Measurements from ENCODE around the gene CPNE7.
"Not testable (repeated sequence)": the region's sequence is repeated elsewhere in the genome, so short reads cannot be mapped to it uniquely, and the experiment has no call there.

CPNE7 gene

DNA sequence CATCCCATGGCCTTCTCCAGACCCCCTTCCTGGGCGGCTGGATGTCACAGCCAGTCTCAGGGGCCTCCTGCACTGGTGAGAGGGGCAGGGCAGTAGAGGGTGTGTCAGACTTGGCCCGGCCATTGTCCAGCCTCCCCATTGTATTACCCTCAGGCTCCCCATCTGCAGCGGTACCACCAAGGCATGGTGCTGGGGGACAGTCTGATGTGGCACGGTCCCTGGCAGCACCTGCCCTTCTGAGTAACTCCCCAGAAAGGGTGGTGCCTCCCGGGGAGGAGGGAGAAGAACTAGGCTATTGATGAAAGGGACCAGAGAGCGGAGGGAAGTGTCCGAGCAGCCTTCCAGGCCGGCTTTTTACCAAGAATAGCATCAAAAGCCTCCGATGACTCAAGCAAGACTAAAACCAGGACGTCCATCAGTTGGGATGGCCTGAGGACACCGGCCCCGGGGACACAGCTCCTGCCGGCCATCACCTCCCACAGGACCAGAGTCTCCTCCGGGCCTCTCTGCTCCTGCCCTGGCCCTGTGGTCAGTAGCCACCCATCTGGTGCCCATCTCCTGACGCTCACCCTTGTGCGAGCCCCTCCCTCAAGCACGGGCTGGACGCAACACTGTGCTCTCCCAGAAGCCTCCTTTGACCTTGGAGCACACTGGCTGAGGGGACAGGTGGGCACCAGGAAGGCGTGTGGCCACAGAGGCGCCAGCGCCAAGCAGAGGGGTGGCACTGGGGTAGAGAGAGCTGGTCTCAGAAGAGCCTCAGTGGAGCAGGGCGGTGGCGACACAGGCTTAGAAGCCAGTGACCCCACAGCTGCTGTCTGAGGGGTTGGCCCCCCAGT, 5.8 kb upstream of the CPNE7 start:
- DNase-seq, result no peak

- no peak for DNase-seq
These were observed 5.1 kb upstream of the CPNE7 start for GRCh38 chr16:89570342-89570923.

GRCh38 chr16:89570983-89571598, 4.5 kb upstream of the CPNE7 start:
- DNase-seq, result not testable (repeated sequence)

GRCh38 chr16:89571636-89572035, 3.9 kb upstream of the CPNE7 start:
- no peak for DNase-seq

DNA sequence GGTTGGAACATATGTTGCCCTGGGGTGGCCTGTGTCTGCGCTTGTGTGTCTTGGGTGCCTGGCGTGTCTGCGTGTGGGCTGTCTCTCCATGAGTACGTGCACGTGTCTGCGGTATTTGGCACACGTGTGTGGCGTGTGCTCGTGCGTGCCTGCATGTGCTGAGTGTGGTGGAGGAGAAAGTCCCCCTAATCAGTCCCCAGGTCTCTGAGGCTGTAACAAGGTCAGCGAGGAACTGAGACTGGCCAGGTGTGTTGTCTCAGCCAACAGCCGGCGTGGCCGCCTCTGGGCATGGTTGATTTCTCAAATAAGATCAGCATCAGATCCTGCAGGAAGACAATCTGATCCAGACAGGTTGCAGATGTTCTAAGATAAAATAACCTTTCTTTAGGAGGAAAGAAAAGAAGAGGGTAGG, 3.5 kb upstream of the CPNE7 start:
- no peak for DNase-seq

DNA sequence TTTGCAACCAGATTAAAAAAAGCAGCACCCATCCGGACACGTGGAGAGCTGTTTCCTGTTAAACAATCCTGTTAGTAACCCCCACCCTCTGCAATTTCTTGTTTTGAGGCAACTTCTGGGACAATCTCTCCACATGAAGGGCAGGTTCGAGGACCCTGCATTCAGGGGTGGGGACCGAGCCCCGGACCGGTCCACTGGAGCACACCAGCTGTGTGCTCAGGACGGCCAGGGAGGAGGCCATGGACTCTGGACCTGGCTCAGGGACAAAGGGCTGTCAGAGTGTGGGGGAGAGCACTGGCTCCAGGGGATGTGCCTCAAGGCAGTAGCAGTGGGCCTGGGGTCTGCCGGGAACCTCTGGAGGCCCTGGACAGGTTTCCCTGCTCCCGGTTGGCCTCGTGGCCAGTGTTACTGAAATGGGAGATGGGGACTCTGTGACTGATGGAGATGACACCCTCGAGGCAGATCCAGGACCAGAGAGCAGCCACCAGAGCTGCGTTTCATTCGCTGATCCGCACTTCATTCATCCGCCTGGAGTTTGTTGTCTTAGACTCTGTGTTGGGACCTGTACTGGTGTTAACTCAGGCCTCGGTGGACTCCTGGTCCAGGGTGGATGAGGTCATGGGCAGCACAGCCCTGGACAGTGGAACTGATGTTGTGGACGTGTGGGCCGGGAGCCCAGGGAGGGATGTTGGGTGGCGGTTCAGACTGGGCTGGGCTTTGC, 2.9 kb upstream of the CPNE7 start:
- DNase-seq, result no peak

- DNase-seq, result no peak
These were observed 1.5 kb upstream of the CPNE7 start for GRCh38 chr16:89573826-89574680.

- DNase-seq, result no peak
These were observed 794 bp upstream of the CPNE7 start for GRCh38 chr16:89574681-89575246.

GRCh38 chr16:89576153-89577054, 846 bp downstream of the CPNE7 start:
- DNase-seq, result no peak

- DNase-seq, result no peak
These were observed 1.6 kb downstream of the CPNE7 start for GRCh38 chr16:89577055-89577759.

DNA sequence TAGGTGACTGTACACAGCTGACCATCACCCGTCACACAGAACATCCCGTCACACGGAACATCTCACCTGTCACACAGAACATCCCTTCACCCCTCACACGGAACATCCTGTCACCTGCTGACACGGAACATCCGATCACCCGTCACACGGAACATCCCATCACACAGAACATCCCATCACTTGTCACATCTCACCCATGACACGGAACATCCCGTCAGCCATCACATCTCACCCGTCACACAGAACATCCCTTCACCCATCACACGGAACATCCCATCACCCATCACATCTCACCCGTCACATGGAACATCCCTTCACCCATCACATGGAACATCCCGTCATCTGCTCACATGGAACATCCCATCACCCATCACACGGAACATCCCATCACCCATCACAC, 3.8 kb downstream of the CPNE7 start:
- no peak for DNase-seq

- DNase-seq, result no peak
These were observed 5.6 kb downstream of the CPNE7 start for GRCh38 chr16:89581045-89581695.

- no peak for DNase-seq
These were observed 6.5 kb downstream of the CPNE7 start for GRCh38 chr16:89581861-89582563.

GRCh38 chr16:89582614-89583196, 7.1 kb downstream of the CPNE7 start:
- DNase-seq, result no peak

GRCh38 chr16:89583197-89583894, 7.8 kb downstream of the CPNE7 start:
- DNase-seq, result no peak

DNA sequence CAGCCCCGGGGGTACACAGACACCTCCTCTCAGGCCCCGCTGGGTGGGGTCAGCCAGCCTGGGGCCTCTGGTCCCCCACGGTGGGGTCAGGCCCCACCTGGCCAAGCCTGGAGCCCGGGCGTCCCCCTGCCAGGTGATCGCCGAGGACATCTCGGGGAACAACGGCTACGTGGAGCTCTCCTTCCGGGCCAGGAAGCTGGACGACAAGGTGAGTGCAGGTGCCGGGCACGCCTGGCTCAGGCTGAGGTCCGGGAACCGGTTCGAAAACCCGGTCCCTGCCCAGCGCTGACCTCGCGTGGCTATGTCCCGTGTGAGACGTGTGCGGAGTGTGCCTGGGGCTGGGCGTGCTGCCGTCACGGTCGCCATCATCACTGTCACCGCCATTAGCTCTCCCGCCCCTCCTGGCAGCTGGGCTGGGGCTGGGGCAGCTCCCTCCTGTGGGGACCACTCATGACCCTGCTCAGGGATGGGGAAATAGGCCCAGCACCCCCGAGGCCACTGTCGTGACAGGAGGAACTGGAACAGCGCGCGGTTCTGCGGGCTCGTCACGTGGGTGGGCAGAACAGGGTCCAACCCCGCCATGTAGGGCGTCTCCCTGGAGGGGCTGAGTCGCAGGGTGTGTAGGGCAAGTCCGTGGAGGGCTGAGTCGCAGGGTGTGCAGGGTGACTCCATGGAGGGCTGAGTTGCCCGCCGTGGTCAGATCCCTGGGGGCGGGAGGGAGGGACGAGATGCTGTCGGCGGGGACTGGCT, 8.5 kb downstream of the CPNE7 start:
- DNase-seq, result no peak
